Measurements from ENCODE around the gene C3orf70. TPM values are rescaled to one million over a fixed set of nuclear protein-coding genes. Genes with fewer than 3 reads are reported as not detected.

The C3orf70 gene
- total and polyA plus RNA-seq, 4 experiments from 2014 or later = not detected

- H3K36me3 Mint-ChIP-seq = no peaks in the 10 kb centered on the region
- no peak overlapping the region for H3K27ac Mint-ChIP-seq
- H3K4me3 Mint-ChIP-seq = no peak overlapping the region
- H3K27me3 Mint-ChIP-seq = peaks cover 2% of the 10 kb centered on the region in 2 donors
- POLR2A ChIA-PET (ENCODE audit: partially characterized antibody) = no interaction called here
- no peak for DNase-seq
- no peaks in the 10 kb centered on the region for H3K4me1 Mint-ChIP-seq
- Histone ChIP-seq H3K4me3 (ENCODE audit: low read length in 2 of 2) (no peak overlapping the region), H3K27me3 (ENCODE audit: insufficient read depth, low read length) (no peaks in the 10 kb centered on the region), H3K27ac (ENCODE audit: low read depth, low read length) (no peak overlapping the region), H3K36me3 (ENCODE audit: insufficient read depth, low read length) (no peaks in the 10 kb centered on the region), H3K9me3 (ENCODE audit: control insufficient read depth in 1 of 2, low read length in 2 of 2) (no peaks in the 10 kb centered on the region), H3K4me1 (ENCODE audit: insufficient read depth, low read length) (no peaks in the 10 kb centered on the region)
- CTCF ChIA-PET (ENCODE audit: partially characterized antibody) = no interaction called here
- intact Hi-C loops (cut with micrococcal nuclease) = no loop called here
- no peaks in the 10 kb centered on the region for H3K9me3 Mint-ChIP-seq
These were observed 81.5 kb downstream of the C3orf70 start for GRCh38 chr3:185071287-185071800.

GRCh38 chr3:185070491-185071286 lies 82.2 kb downstream of the C3orf70 start:
- Mint-ChIP-seq H3K27me3 (peaks cover 2% of the 10 kb centered on the region in 2 donors), H3K4me3 (no peak overlapping the region), H3K4me1 (no peaks in the 10 kb centered on the region), H3K27ac (peak overlapping the region in 1 of 7 donors; percentile 29), H3K9me3 (no peaks in the 10 kb centered on the region), H3K36me3 (no peaks in the 10 kb centered on the region)
- CTCF ChIA-PET (ENCODE audit: partially characterized antibody) = no interaction called here
- Histone ChIP-seq H3K4me3 (ENCODE audit: low read length in 2 of 2) (no peak overlapping the region), H3K9me3 (ENCODE audit: control insufficient read depth in 1 of 2, low read length in 2 of 2) (no peaks in the 10 kb centered on the region), H3K4me1 (ENCODE audit: insufficient read depth, low read length) (no peaks in the 10 kb centered on the region), H3K27me3 (ENCODE audit: insufficient read depth, low read length) (no peaks in the 10 kb centered on the region), H3K27ac (ENCODE audit: low read depth, low read length) (no peak overlapping the region), H3K36me3 (ENCODE audit: insufficient read depth, low read length) (no peaks in the 10 kb centered on the region)
- intact Hi-C loops (cut with micrococcal nuclease) = no loop called here
- DNase-seq = no peak
- POLR2A ChIA-PET (ENCODE audit: partially characterized antibody) = no interaction called here

GRCh38 chr3:185069037-185070030 lies 83.5 kb downstream of the C3orf70 start:
- ChIA-PET CTCF (ENCODE audit: partially characterized antibody) (no interaction called here), POLR2A (ENCODE audit: partially characterized antibody) (no interaction called here)
- intact Hi-C loops (cut with micrococcal nuclease) = no loop called here
- Histone ChIP-seq H3K27me3 (ENCODE audit: insufficient read depth, low read length) (no peaks in the 10 kb centered on the region), H3K9me3 (ENCODE audit: control insufficient read depth in 1 of 2, low read length in 2 of 2) (no peaks in the 10 kb centered on the region), H3K36me3 (ENCODE audit: insufficient read depth, low read length) (no peaks in the 10 kb centered on the region), H3K27ac (ENCODE audit: low read depth, low read length) (no peak overlapping the region), H3K4me3 (ENCODE audit: low read length in 2 of 2) (no peak overlapping the region), H3K4me1 (ENCODE audit: insufficient read depth, low read length) (no peaks in the 10 kb centered on the region)
- H3K4me3 Mint-ChIP-seq = no peak overlapping the region
- no peak for DNase-seq
- H3K27me3 Mint-ChIP-seq = peaks cover 2% of the 10 kb centered on the region in 2 donors
- no peaks in the 10 kb centered on the region for H3K36me3 Mint-ChIP-seq
- H3K27ac Mint-ChIP-seq = peak overlapping the region in 1 of 7 donors; percentile 44
- peaks cover 0 to 3% (median 0%) of the 10 kb centered on the region in 8 donors for H3K9me3 Mint-ChIP-seq
- no peaks in the 10 kb centered on the region for H3K4me1 Mint-ChIP-seq

- ChIA-PET POLR2A (ENCODE audit: partially characterized antibody) (no interaction called here), CTCF (ENCODE audit: partially characterized antibody) (no interaction called here)
- Mint-ChIP-seq H3K27ac (no peak overlapping the region), H3K4me1 (no peaks in the 10 kb centered on the region), H3K4me3 (no peak overlapping the region), H3K36me3 (no peaks in the 10 kb centered on the region), H3K9me3 (peaks cover 0 to 6% (median 2%) of the 10 kb centered on the region in 8 donors), H3K27me3 (peaks cover 2% of the 10 kb centered on the region in 2 donors)
- H3K9me3 ChIP-seq (ENCODE audit: control insufficient read depth in 1 of 2, low read length in 2 of 2) = no peaks in the 10 kb centered on the region
- H3K27ac ChIP-seq (ENCODE audit: low read depth, low read length) = no peak overlapping the region
- no peak overlapping the region for H3K4me3 ChIP-seq (ENCODE audit: low read length in 2 of 2)
- no peaks in the 10 kb centered on the region for H3K36me3 ChIP-seq (ENCODE audit: insufficient read depth, low read length)
- no peak for DNase-seq
- intact Hi-C loops (cut with micrococcal nuclease) = no loop called here
- no peaks in the 10 kb centered on the region for H3K27me3 ChIP-seq (ENCODE audit: insufficient read depth, low read length)
- no peaks in the 10 kb centered on the region for H3K4me1 ChIP-seq (ENCODE audit: insufficient read depth, low read length)
These were observed 85.7 kb downstream of the C3orf70 start for GRCh38 chr3:185067173-185067572.

- H3K4me1 Mint-ChIP-seq = no peaks in the 10 kb centered on the region
- Histone ChIP-seq H3K4me3 (ENCODE audit: low read length in 2 of 2) (no peak overlapping the region), H3K27ac (ENCODE audit: low read depth, low read length) (no peak overlapping the region), H3K27me3 (ENCODE audit: insufficient read depth, low read length) (no peaks in the 10 kb centered on the region), H3K4me1 (ENCODE audit: insufficient read depth, low read length) (no peaks in the 10 kb centered on the region), H3K9me3 (ENCODE audit: control insufficient read depth in 1 of 2, low read length in 2 of 2) (no peaks in the 10 kb centered on the region), H3K36me3 (ENCODE audit: insufficient read depth, low read length) (no peaks in the 10 kb centered on the region)
- ChIA-PET CTCF (ENCODE audit: partially characterized antibody) (no interaction called here), POLR2A (ENCODE audit: partially characterized antibody) (no interaction called here)
- H3K27ac Mint-ChIP-seq = peak overlapping the region in 1 of 7 donors; percentile 75
- intact Hi-C loops (cut with micrococcal nuclease) = no loop called here
- no peak overlapping the region for H3K4me3 Mint-ChIP-seq
- H3K9me3 Mint-ChIP-seq = peaks cover 0 to 12% (median 8%) of the 10 kb centered on the region in 8 donors
- H3K27me3 Mint-ChIP-seq = peaks cover 2% of the 10 kb centered on the region in 2 donors
- DNase-seq = no peak
- no peaks in the 10 kb centered on the region for H3K36me3 Mint-ChIP-seq
These were observed 86.6 kb downstream of the C3orf70 start for GRCh38 chr3:185066251-185066650.

GRCh38 chr3:185065059-185065458 lies 87.8 kb downstream of the C3orf70 start:
- Mint-ChIP-seq H3K36me3 (no peaks in the 10 kb centered on the region), H3K27me3 (peaks cover 2% of the 10 kb centered on the region in 2 donors), H3K4me1 (no peaks in the 10 kb centered on the region), H3K27ac (no peak overlapping the region), H3K4me3 (no peak overlapping the region), H3K9me3 (peaks cover 1 to 21% (median 15%) of the 10 kb centered on the region in 8 donors)
- H3K27ac ChIP-seq (ENCODE audit: low read depth, low read length) = no peak overlapping the region
- H3K36me3 ChIP-seq (ENCODE audit: insufficient read depth, low read length) = no peaks in the 10 kb centered on the region
- no peak overlapping the region for H3K4me3 ChIP-seq (ENCODE audit: low read length in 2 of 2)
- CTCF ChIA-PET (ENCODE audit: partially characterized antibody) = no interaction called here
- H3K27me3 ChIP-seq (ENCODE audit: insufficient read depth, low read length) = no peaks in the 10 kb centered on the region
- no peaks in the 10 kb centered on the region for H3K4me1 ChIP-seq (ENCODE audit: insufficient read depth, low read length)
- no peak for DNase-seq
- H3K9me3 ChIP-seq (ENCODE audit: control insufficient read depth in 1 of 2, low read length in 2 of 2) = no peaks in the 10 kb centered on the region
- POLR2A ChIA-PET (ENCODE audit: partially characterized antibody) = no interaction called here
- intact Hi-C loops (cut with micrococcal nuclease) = no loop called here

GRCh38 chr3:185063431-185063830 lies 89.4 kb downstream of the C3orf70 start:
- DNase-seq = no peak
- Histone ChIP-seq H3K36me3 (ENCODE audit: insufficient read depth, low read length) (no peaks in the 10 kb centered on the region), H3K27me3 (ENCODE audit: insufficient read depth, low read length) (no peaks in the 10 kb centered on the region), H3K4me3 (ENCODE audit: low read length in 2 of 2) (no peak overlapping the region), H3K9me3 (ENCODE audit: control insufficient read depth in 1 of 2, low read length in 2 of 2) (no peaks in the 10 kb centered on the region), H3K4me1 (ENCODE audit: insufficient read depth, low read length) (no peaks in the 10 kb centered on the region), H3K27ac (ENCODE audit: low read depth, low read length) (no peak overlapping the region)
- intact Hi-C loops (cut with micrococcal nuclease) = no loop called here
- Mint-ChIP-seq H3K9me3 (peaks cover 2 to 37% (median 28%) of the 10 kb centered on the region in 8 donors), H3K36me3 (peaks cover 0 to 3% of the 10 kb centered on the region in 2 donors), H3K4me1 (no peaks in the 10 kb centered on the region), H3K27ac (no peak overlapping the region), H3K27me3 (no peaks in the 10 kb centered on the region), H3K4me3 (no peak overlapping the region)
- ChIA-PET POLR2A (ENCODE audit: partially characterized antibody) (no interaction called here), CTCF (ENCODE audit: partially characterized antibody) (no interaction called here)

Measured in CD4-positive, alpha-beta memory T cell (primary cell).